ENCODE data around the gene MRPL58.

The MRPL58 gene

DNA sequence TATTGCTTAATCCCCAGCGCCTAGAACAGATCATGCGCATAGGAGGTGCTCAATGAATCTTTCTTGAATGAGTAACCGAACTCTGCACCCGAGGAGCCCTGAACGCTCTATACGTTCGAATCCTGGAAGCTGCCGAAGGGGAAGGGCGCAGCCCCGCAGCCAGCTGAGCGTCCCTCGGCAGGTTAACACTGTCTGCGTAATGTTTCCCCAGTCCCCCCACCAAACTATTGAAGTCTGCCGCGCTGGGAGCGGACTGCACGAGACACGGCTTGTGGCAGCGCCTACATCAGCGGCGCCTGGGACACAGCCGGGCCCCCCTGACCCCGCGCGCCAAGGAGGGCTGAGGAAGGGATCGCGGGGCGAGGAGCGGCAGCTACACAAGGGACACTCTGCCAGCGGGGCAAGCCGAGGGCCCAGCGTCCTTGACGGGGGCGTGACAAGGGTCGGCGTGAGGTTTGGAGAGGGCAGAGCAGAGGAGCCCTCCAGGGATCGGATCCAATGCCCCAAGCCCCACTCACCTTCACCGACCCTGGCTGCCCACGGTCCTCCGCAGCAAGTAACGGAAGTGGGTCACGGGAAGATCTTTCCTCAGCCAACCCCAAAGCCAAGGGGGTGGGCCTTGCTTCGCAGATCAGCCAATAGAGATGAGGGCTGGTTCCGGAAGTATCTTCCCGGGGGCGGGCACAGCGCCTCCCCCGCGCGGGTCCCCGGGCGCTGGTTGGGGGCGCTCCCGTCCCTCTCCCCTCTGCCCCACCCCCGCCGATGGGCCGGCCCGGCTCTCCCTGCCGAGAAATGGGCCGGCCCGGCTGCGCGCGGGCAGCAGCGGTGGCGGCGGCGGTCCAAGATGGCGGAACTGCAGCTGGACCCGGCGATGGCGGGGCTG, 34.2 kb downstream of the MRPL58 start, which contains the start of the genes ATP5PD and KCTD2:
Gene ATP5PD, minus strand, starts transcription at position 563 of the 883 bp plus-strand sequence. CDS start 4,319 bp downstream, outside the sequence.
Gene KCTD2, plus strand, starts transcription at position 819 of the 883 bp plus-strand sequence. Its CDS starts 26 bp downstream, at position 845.
- DNase-seq (ENCODE audit: low read depth in 1 of 2, low spot score in 1 of 2), result peak; percentile 84 to 93

GRCh38 chr17:75047398-75048098, 35.1 kb downstream of the MRPL58 start:
- no peak for DNase-seq (ENCODE audit: low read depth in 1 of 2, low spot score in 1 of 2)

DNA sequence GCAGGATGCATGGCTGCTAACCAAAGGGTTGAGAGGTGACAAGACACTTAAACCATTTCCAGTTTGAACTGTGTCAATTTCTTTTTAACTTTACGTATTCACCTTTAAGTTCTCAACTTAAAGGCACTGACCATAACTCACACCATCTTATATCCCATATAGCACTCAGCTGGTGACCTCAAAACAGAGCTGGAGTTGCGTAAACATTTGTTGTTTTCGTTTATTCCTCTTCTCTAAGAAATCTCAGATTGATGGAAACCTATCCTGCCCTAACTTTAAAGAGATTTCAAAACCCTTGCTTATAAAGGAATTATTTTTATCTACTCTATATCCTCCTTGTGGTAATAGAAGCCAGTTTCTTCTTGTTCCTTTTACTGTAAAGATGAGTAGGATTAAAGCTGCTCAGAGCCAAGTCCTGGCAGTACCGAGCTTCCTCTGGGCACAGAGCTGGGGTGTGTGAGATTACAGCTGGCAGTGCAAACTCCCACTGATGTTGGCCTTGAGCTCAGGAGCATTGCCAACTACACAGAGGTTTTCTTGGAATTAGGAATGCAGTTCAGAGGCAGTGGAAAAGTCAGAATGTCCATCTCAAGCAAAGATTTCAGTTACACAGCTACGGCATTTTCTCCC, 35.9 kb downstream of the MRPL58 start:
- no peak for DNase-seq (ENCODE audit: low read depth in 1 of 2, low spot score in 1 of 2)

- DNase-seq (ENCODE audit: low read depth in 1 of 2, low spot score in 1 of 2), result no peak
Observed at GRCh38 chr17:75049057-75049456, 36.6 kb downstream of the MRPL58 start.

- DNase-seq (ENCODE audit: low read depth in 1 of 2, low spot score in 1 of 2), result no peak
Observed at GRCh38 chr17:75049706-75050105, 37.2 kb downstream of the MRPL58 start.

GRCh38 chr17:75051941-75052340, 39.5 kb downstream of the MRPL58 start:
- no peak for DNase-seq (ENCODE audit: low read depth in 1 of 2, low spot score in 1 of 2)

GRCh38 chr17:75059369-75060345, 47.2 kb downstream of the MRPL58 start:
- DNase-seq (ENCODE audit: low read depth in 1 of 2, low spot score in 1 of 2), result no peak

DNA sequence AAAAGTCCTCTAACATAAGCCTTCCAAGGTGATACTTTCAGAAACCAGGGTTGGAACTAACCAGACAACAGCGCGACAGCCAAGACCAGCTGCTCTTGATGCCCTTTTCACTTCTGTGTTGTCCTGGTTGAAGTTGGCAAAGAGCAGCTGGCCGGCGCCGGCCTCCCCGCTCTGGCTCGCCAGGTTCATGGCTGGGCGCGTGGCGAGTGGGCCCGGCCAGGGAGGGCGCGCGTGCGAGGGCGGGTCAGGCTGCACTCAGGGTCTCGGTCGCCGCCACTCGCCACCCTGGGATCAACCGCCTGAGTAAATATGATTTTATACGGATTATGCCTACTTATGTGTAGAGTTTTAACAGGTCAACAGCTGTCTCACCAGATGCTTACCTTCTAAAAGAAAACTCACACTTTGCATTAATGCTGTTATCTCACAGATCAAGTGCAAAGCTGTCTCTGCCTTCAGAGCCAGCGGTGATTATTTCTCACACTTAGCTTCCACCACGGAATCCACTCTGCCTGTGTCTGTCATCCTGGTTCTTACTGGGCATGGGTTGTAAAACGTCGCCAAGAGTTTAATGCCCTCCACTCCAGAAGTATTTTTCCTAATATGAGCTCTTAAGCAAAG, 48.1 kb downstream of the MRPL58 start:
- DNase-seq (ENCODE audit: low read depth in 1 of 2, low spot score in 1 of 2), result no peak

GRCh38 chr17:75061055-75061438, 48.6 kb downstream of the MRPL58 start:
- DNase-seq (ENCODE audit: low read depth in 1 of 2, low spot score in 1 of 2), result no peak

GRCh38 chr17:75061618-75062017, 49.1 kb downstream of the MRPL58 start:
- no peak for DNase-seq (ENCODE audit: low read depth in 1 of 2, low spot score in 1 of 2)

DNA sequence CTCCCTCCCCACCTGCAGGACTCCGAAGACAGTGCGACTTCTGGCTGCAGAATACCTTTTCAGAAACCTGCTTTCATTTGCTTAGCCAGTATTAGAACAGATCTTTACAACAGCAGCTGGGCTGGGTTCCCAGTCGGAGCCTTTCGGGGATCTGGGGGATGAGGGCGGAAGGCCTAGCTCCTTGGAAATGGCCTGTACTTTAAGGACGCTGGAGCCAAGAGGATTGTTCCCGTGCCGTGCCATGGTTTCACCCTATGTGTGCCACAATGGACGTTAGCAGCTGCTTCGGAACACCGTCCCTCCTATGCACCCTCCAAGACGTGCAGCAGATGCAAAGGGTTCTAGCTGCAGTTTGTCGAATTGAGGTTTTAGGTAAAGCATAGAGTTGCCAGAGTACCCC, 50.7 kb downstream of the MRPL58 start:
- no peak for DNase-seq (ENCODE audit: low read depth in 1 of 2, low spot score in 1 of 2)

- DNase-seq (ENCODE audit: low read depth in 1 of 2, low spot score in 1 of 2), result no peak
Observed at GRCh38 chr17:75063626-75064025, 51.2 kb downstream of the MRPL58 start.

DNA sequence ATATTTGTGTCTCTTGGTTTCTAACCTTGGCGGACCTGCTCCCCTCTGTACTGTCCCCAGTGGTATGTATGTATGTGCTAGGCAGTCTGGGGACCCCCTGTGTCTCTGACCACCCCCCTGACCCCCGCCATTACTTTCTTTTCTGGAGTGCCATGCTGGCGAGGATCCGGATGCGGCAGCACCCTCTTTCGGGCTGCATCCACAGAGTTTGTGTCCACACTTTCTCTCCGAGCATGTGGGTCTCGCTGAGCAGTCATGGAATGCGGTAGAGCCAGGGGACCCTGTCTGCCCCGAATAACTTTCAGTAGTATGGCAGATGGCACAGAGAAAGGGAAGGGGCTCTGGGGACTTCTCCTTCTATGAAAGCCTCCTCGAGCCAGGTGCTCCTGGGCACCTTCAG, 51.6 kb downstream of the MRPL58 start:
- DNase-seq (ENCODE audit: low read depth in 1 of 2, low spot score in 1 of 2), result no peak

DNA sequence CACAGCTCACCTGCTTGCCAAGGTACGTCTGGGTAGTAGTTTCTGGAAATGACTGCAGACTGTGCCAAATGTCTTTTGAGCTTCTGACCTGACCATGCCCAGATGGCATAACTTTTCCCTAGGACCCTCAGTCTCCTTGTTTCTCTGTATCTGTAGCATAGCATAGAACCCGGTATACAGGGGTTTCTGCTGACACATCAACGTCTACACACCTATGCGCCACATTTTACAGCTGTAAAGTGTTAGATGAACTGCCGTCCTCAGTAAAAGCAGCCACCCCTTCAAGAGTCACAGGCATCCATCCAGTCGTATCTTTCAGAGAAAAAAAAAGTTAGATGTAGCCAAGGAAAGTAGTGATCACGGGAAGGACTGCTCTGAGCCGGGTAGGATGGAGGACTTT, 52.0 kb downstream of the MRPL58 start:
- no peak for DNase-seq (ENCODE audit: low read depth in 1 of 2, low spot score in 1 of 2)

- no peak for DNase-seq (ENCODE audit: low read depth in 1 of 2, low spot score in 1 of 2)
Observed at GRCh38 chr17:75064867-75065561, 52.5 kb downstream of the MRPL58 start.

DNA sequence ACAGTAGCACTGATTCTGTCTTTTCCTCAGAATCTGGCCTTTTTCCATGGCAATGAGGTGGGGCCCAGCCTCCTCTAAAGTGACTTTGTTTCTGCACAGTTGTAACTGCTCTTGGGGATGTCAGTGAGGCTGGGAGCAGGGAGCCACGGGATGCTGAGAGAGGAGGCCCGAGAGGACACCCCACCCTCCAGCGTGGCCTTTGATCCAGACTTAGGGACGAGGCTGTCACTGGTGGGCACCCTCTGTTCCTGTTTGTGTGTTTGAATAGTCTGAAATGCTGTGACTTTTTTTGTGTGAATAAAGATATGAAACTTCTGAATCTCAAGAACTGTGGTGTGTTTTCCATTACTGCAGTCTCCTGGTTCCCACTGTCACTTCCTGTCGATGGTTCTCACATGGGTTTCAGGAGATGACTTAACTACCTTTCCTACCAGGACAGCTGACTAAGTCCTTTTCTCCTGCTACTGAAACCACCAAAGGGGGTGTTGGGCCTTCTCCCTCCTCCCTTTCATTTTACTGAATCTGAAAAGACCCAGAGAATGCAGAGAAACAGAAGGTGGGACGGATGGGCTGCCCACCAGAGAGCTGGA, 53.2 kb downstream of the MRPL58 start:
- peak in 1 of 2 donors; percentile 30 for DNase-seq (ENCODE audit: low read depth in 1 of 2, low spot score in 1 of 2)

- no peak for DNase-seq (ENCODE audit: low read depth in 1 of 2, low spot score in 1 of 2)
Observed at GRCh38 chr17:75067856-75068255, 55.4 kb downstream of the MRPL58 start.

- no peak for DNase-seq (ENCODE audit: low read depth in 1 of 2, low spot score in 1 of 2)
Observed at GRCh38 chr17:75068750-75069149, 56.3 kb downstream of the MRPL58 start.

DNA sequence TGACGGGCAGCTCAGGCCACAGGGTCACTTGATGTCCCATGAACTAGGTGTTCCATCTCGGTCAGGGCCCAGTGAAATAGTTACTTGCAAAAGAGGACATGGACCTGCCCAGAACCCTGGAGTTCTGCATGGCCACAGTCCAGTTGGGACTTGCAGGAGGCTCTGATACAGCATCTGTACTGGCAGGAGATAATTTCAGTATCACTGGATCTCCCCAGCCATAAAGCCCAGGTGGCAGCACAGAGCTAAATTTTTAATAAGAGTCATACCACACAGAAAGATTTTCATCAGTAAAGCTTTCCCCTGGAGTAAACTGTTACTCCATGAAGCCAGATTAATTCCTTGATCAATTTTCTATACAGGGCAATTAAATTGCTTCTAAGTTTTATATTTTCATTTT, 57.3 kb downstream of the MRPL58 start:
- DNase-seq (ENCODE audit: low read depth in 1 of 2, low spot score in 1 of 2), result no peak

Data from activated CD4-positive, alpha-beta T cell treated with anti-CD3 and anti-CD28 coated beads, Interleukin-2, amount 50 U/mL, for 24 hours (primary cell).